H1 (cell line): Measurements from ENCODE around the gene PGLYRP1. TPM values are rescaled to one million over a fixed set of nuclear protein-coding genes. Genes with fewer than 3 reads are reported as not detected.

Experiments used
- CTCF ChIA-PET: fragments of 300-600 bp; sonication (Branson Sonifier 250); formaldehyde crosslinking; loops from one replicate; lab custom pipeline; 2021; ENCODE audit not compliant: partially characterized antibody; lab: Charles Lee
- POLR2A ChIA-PET: fragments of 300-600 bp; sonication (Branson Sonifier 250); formaldehyde crosslinking; loops from one replicate; lab custom pipeline; 2021; ENCODE audit warnings: inconsistent platforms; ENCODE audit not compliant: partially characterized antibody; lab: Charles Lee
- DNase-seq, 2 experiments: peaks; one replicate each; pipeline versions ENCODE4 v3.0.0 to v3.0.0-alpha.2; 2010 to 2022; ENCODE audit warnings: low spot score in 2 of 2, low read depth in 1 of 2, mixed read lengths in 1 of 2
- FAIRE-seq: peaks from 2 replicates; lab custom pipeline; 2011; peaks lifted over from hg19 to GRCh38; lab: Jason Lieb, UNC
- H2AFZ ChIP-seq: 2 replicates; pipeline ENCODE4 v1.8.1; 2012; ENCODE audit warnings: low read length, inconsistent platforms
- H2AK5ac ChIP-seq: 2 replicates; pipeline ENCODE4 v1.6.1; 2013; ENCODE audit warnings: low read depth, low read length
- H2BK120ac ChIP-seq: replicated peaks from 2 replicates; pipeline ENCODE3; 2013; ENCODE audit warnings: low read depth, low read length, inconsistent platforms
- H2BK12ac ChIP-seq: 2 replicates; pipeline ENCODE4 v1.6.1; 2013; ENCODE audit warnings: low read depth, low read length
- H2BK15ac ChIP-seq: 2 replicates; pipeline ENCODE4 v1.6.1; 2013; ENCODE audit warnings: low read length
- H2BK20ac ChIP-seq: 2 replicates; pipeline ENCODE4 v1.6.1; 2013; ENCODE audit warnings: low read length
- H2BK5ac ChIP-seq: 2 replicates; pipeline ENCODE4 v1.6.1; 2013; ENCODE audit warnings: low read depth, low read length
- H3K14ac ChIP-seq: 2 replicates; pipeline ENCODE4 v1.6.1; 2013; ENCODE audit warnings: inconsistent platforms; ENCODE audit not compliant: insufficient read length
- H3K18ac ChIP-seq: 2 replicates; pipeline ENCODE4 v1.6.1; 2013; ENCODE audit warnings: low read length; ENCODE audit errors: extremely low read depth
- H3K23ac ChIP-seq: 2 replicates; pipeline ENCODE4 v1.6.1; 2013; ENCODE audit warnings: inconsistent platforms; ENCODE audit not compliant: insufficient read length
- H3K23me2 ChIP-seq: 2 replicates; pipeline ENCODE4 v1.6.1; 2013; ENCODE audit warnings: low read depth, low read length
- H3K27ac ChIP-seq: 2 replicates; pipeline ENCODE4 v1.6.1; 2011; ENCODE audit warnings: low read depth, low read length, inconsistent platforms
- H3K27me3 ChIP-seq, 4 experiments: replicated peaks in 1 of 4; 1 replicate in 1 of 4; 2 replicates in 3 of 4; pipeline versions ENCODE4 v1.6.1 to v1.8.1; 2011 to 2013; ENCODE audit warnings: low read length in 3 of 4, mild to moderate bottlenecking in 3 of 4, inconsistent platforms in 2 of 4, mixed read lengths in 2 of 4, moderate library complexity in 1 of 4; ENCODE audit not compliant: control insufficient read depth in 3 of 4, insufficient read depth in 3 of 4; ENCODE audit errors: extremely low read depth in 1 of 4
- H3K36me3 ChIP-seq, 4 experiments: 2 replicates each; pipeline versions ENCODE4 v1.6.1 to v1.8.1; 2011 to 2013; ENCODE audit warnings: mild to moderate bottlenecking in 4 of 4, low read length in 3 of 4, moderate library complexity in 2 of 4, control low read depth in 1 of 4, inconsistent platforms in 1 of 4; ENCODE audit not compliant: insufficient read depth in 4 of 4, control insufficient read depth in 2 of 4
- H3K4ac ChIP-seq: replicated peaks from 2 replicates; pipeline ENCODE3; 2013; ENCODE audit warnings: low read length, low read depth, mixed read lengths, inconsistent platforms; ENCODE audit not compliant: insufficient read length
- H3K4me1 ChIP-seq, 4 experiments: replicated peaks in 1 of 4; 1 replicate in 1 of 4; 2 replicates in 3 of 4; pipeline versions ENCODE4 v1.6.1 to v1.8.1; 2011 to 2013; ENCODE audit warnings: low read length in 3 of 4, inconsistent platforms in 2 of 4, mixed read lengths in 1 of 4; ENCODE audit not compliant: insufficient read depth in 4 of 4, control insufficient read depth in 3 of 4
- H3K4me2 ChIP-seq, 2 experiments: 2 replicates each; pipeline versions ENCODE4 v1.6.1 to v1.8.1; 2011 to 2013; ENCODE audit warnings: low read depth in 2 of 2, low read length in 2 of 2, control low read depth in 1 of 2, inconsistent platforms in 1 of 2, mild to moderate bottlenecking in 1 of 2; ENCODE audit not compliant: insufficient read depth in 1 of 2
- H3K4me3 ChIP-seq, 4 experiments: fragments of 200-600, 300-600 bp in 1 of 4; sonication (generic), shearing (Covaris generic), sonication (Bioruptor Twin) in 1 of 4; 2 replicates each; pipeline versions ENCODE4 v1.5.1 to v1.8.1; 2011 to 2016; ENCODE audit warnings: low read length in 4 of 4, low read depth in 3 of 4, control low read depth in 2 of 4, inconsistent platforms in 2 of 4, mild to moderate bottlenecking in 2 of 4, mixed read lengths in 1 of 4, moderate library complexity in 1 of 4; ENCODE audit not compliant: insufficient read depth in 2 of 4; ENCODE audit errors: extremely low read depth in 1 of 4
- H3K56ac ChIP-seq: replicated peaks from 2 replicates; pipeline ENCODE3; 2013; ENCODE audit warnings: low read depth, mild to moderate bottlenecking, mixed read lengths, low read length, inconsistent platforms; ENCODE audit not compliant: insufficient read length
- H3K79me1 ChIP-seq: 2 replicates; pipeline ENCODE4 v1.6.1; 2013; ENCODE audit warnings: low read depth, low read length, control low read depth
- H3K79me2 ChIP-seq, 2 experiments: 2 replicates each; pipeline versions ENCODE4 v1.6.1 to v1.8.1; 2012 to 2013; ENCODE audit warnings: low read length in 2 of 2, mild to moderate bottlenecking in 2 of 2, inconsistent platforms in 1 of 2; ENCODE audit not compliant: insufficient read depth in 2 of 2, control insufficient read depth in 1 of 2
- H3K9ac ChIP-seq, 4 experiments: replicated peaks in 1 of 4; 1 replicate in 1 of 4; 2 replicates in 3 of 4; pipeline versions ENCODE4 v1.6.1 to v1.8.1; 2011 to 2013; ENCODE audit warnings: low read depth in 3 of 4, low read length in 3 of 4, control low read depth in 2 of 4, mild to moderate bottlenecking in 2 of 4, moderate library complexity in 2 of 4, inconsistent platforms in 1 of 4; ENCODE audit errors: extremely low read depth in 1 of 4
- H3K9me3 ChIP-seq, 2 experiments: 2 replicates each; pipeline versions ENCODE4 v1.6.1 to v1.8.1; 2012 to 2013; ENCODE audit warnings: mild to moderate bottlenecking in 2 of 2, moderate library complexity in 2 of 2, control low read depth in 1 of 2, inconsistent platforms in 1 of 2, low read depth in 1 of 2, low read length in 1 of 2, mixed read lengths in 1 of 2; ENCODE audit not compliant: insufficient read depth in 2 of 2
- H4K20me1 ChIP-seq, 2 experiments: replicated peaks in 1 of 2; 2 replicates each; pipeline versions ENCODE3 to v1.8.1; 2011 to 2013; ENCODE audit warnings: inconsistent platforms in 2 of 2, low read length in 2 of 2, mild to moderate bottlenecking in 1 of 2; ENCODE audit not compliant: insufficient read depth in 2 of 2, control insufficient read depth in 1 of 2
- H4K5ac ChIP-seq: 2 replicates; pipeline ENCODE4 v1.6.1; 2013; ENCODE audit warnings: low read length, low read depth, mixed read lengths, inconsistent platforms; ENCODE audit not compliant: insufficient read length
- H4K8ac ChIP-seq: 2 replicates; pipeline ENCODE4 v1.8.0; 2013; ENCODE audit warnings: mild to moderate bottlenecking, moderate library complexity, low read length, inconsistent platforms; ENCODE audit not compliant: insufficient read depth; ENCODE audit errors: extremely low read depth
- H4K91ac ChIP-seq: replicated peaks from 2 replicates; pipeline ENCODE3; 2013; ENCODE audit warnings: low read length, mixed read lengths, inconsistent platforms; ENCODE audit not compliant: insufficient read length
- CEBPB ChIP-seq: IDR thresholded peaks from 2 replicates; pipeline ENCODE4 v1.6.1; 2012; ENCODE audit warnings: low read depth, low read length
- HDAC6 ChIP-seq: IDR thresholded peaks from one replicate; pipeline ENCODE4 v1.7.1; 2012; ENCODE audit warnings: low read depth, mild to moderate bottlenecking, inconsistent platforms, low read length, moderate library complexity
- JUND ChIP-seq: IDR thresholded peaks from 2 replicates; pipeline ENCODE4 v1.6.1; 2011; ENCODE audit warnings: mild to moderate bottlenecking, improper control_type of control experiment, low read length
- MAFK ChIP-seq: IDR thresholded peaks from 2 replicates; pipeline ENCODE4 v1.6.1; 2012; ENCODE audit warnings: low read depth, mild to moderate bottlenecking, improper control_type of control experiment, low read length
- RAD21 ChIP-seq, 2 experiments: IDR thresholded peaks in 1 of 2; conservative IDR thresholded peaks in 1 of 2; 2 replicates each; pipeline ENCODE4 v1.6.1; 2011; ENCODE audit warnings: low read depth in 2 of 2, low read length in 2 of 2, improper control_type of control experiment in 1 of 2, inconsistent platforms in 1 of 2, mild to moderate bottlenecking in 1 of 2, moderate library complexity in 1 of 2
- SP1 ChIP-seq: IDR thresholded peaks from 2 replicates; pipeline ENCODE4 v1.6.1; 2011; ENCODE audit warnings: low read depth, low read length
- SP2 ChIP-seq: IDR thresholded peaks from 2 replicates; pipeline ENCODE4 v1.6.1; 2012; ENCODE audit warnings: mild to moderate bottlenecking, low read length, inconsistent platforms
- SRF ChIP-seq: IDR thresholded peaks from 2 replicates; pipeline ENCODE4 v1.6.1; 2011; ENCODE audit warnings: mild to moderate bottlenecking, low read depth, low read length, moderate library complexity
- TAF7 ChIP-seq: optimal IDR thresholded peaks from 2 replicates; pipeline ENCODE3; 2011; ENCODE audit warnings: low read depth, mild to moderate bottlenecking, inconsistent platforms, low read length, moderate library complexity, borderline replicate concordance
- ZNF274 ChIP-seq: IDR thresholded peaks from 2 replicates; pipeline ENCODE4 v1.7.0; 2012; ENCODE audit warnings: low read length, borderline replicate concordance; ENCODE audit errors: extremely low read depth
- WGBS, 2 experiments: shearing (Covaris generic) in 1 of 2; methylation state at CpG; one replicate each; pipeline versions ENCODE4 v1.1.6 to v1.1.7; 2013 to 2015; ENCODE audit warnings: low lambda C conversion rate in 2 of 2, mixed read lengths in 2 of 2, inconsistent platforms in 1 of 2, low coverage in 1 of 2, missing lambda C conversion rate in 1 of 2; ENCODE audit not compliant: insufficient replicate concordance in 2 of 2, insufficient coverage in 1 of 2, insufficient read length in 1 of 2; ENCODE audit errors: extremely low coverage in 1 of 2, missing lambda C conversion rate in 1 of 2; 5-methylcytosine and 5-hydroxymethylcytosine counted together
- polyA plus RNA-seq, 7 experiments: library from polyadenylated mRNA; depleted of rRNA in 3 of 7; stranded (reverse) in 5 of 7; unstranded in 2 of 7; fragments of >200 nt in 5 of 7; fragments of 200-250 nt in 2 of 7; gene quantifications; 1 replicate in 5 of 7; 2 replicates in 1 of 7; 4 replicates in 1 of 7; pipeline versions ENCODE4 v1.2.1 to v1.2.3, GENCODE V29; 2011 to 2013; ENCODE audit warnings: missing spikeins in 2 of 7, mixed read lengths in 2 of 7
- total RNA-seq: library from RNA; stranded (reverse); fragmentation: NEBNext Ultra II Directional; extraction: Animal tissue kit (Norgen Biotek cat#: 25700); gene quantifications from 2 replicates; pipeline ENCODE4 v1.2.1, GENCODE V29; 2021

PGLYRP1 gene
- total and polyA plus RNA-seq, 2 of the 8 experiments (the other 6 are each of a cell fraction or from before 2014, with no cell fraction given), result not detected

DNA sequence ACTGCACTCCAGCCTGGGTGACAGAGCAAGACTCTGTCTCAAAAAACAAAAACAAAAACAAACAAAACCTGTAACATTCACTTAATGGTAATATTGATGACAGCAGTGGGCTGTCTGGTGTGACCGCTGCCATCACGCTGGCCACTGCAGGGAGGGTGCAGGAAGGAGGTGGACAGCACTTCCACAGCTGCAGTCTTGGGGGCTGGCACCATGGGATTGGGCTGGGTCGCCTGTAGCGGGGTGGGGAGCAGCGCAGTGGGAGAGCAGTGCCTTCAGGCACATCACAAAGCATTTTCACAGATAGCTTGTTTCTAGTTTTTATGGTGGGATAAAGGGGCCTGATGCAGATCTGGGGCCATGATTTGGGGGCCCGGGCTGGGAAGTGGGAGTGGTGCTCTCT, 12.7 kb upstream of the PGLYRP1 start:
- Histone ChIP-seq H3K23ac (no peak overlapping the region), H4K5ac (no peak overlapping the region), H3K27ac (no peak overlapping the region), H3K4ac (no peak overlapping the region), H2BK15ac (no peak overlapping the region), H4K8ac (no peak overlapping the region), H2BK20ac (no peak overlapping the region), H4K91ac (no peak overlapping the region), H3K14ac (no peak overlapping the region), H3K36me3 (no peaks in the 10 kb centered on the region), H2BK120ac (no peak overlapping the region), H3K9me3 (peaks cover 2 to 5% of the 10 kb centered on the region in 2 experiments; a peak in 1 of 4 replicates), H2BK12ac (no peak overlapping the region), H3K9ac (no peak overlapping the region), H3K27me3 (peaks cover 0 to 2% (median 2%) of the 10 kb centered on the region in 4 experiments; a peak in 2 of 7 replicates), H3K79me1 (no peaks in the 10 kb centered on the region; the same call in 1 of the 2 replicates), H3K4me1 (no peaks in the 10 kb centered on the region), H3K23me2 (no peaks in the 10 kb centered on the region), H2BK5ac (no peak overlapping the region), H3K56ac (no peak overlapping the region), H3K4me2 (no peak overlapping the region), H2AK5ac (no peak overlapping the region), H4K20me1 (no peaks in the 10 kb centered on the region), H3K18ac (no peak overlapping the region), H3K79me2 (no peaks in the 10 kb centered on the region), H2AFZ (no peak overlapping the region), H3K4me3 (no peak overlapping the region)
- POLR2A ChIA-PET, result interaction anchor here (1.7 kb wide), 1 partner anchor 14 kb away, joined by 3 read pairs; no protein-coding TSS in a partner anchor
- 99% methylated on average over 6 of the region's 6 CpGs; no CpG with 5 or more reads in 1 of the 2 experiments for WGBS, 2 experiments
- TF ChIP-seq JUND, result no peak
- TF ChIP-seq TAF7, result no peak
- no peak for TF ChIP-seq MAFK
- no peak for TF ChIP-seq ZNF274
- no peak for TF ChIP-seq RAD21 (IDR thresholded peaks at IDR 0.05 in 1 of 2, conservative IDR thresholded peaks at IDR 0.05 in 1 of 2; ENCODE audit: low read depth in 2 of 2, low read length in 2 of 2)
- TF ChIP-seq HDAC6, result no peak
- no peak for TF ChIP-seq SRF
- TF ChIP-seq SP2, result no peak
- TF ChIP-seq SP1, result no peak
- TF ChIP-seq CEBPB, result no peak
- DNase-seq (no peak), FAIRE-seq (no peak)
- CTCF ChIA-PET, result interaction anchor here (0.8 to 17.0 kb wide), 4 partner anchors 14 to 154 kb away, joined by 3 to 250 read pairs (median 4); no protein-coding TSS in a partner anchor
